Germinal center (tissue), 1 donor: ENCODE data around the gene NOC3L.
"Not testable (repeated sequence)": the region's sequence is repeated elsewhere in the genome, so short reads cannot be mapped to it uniquely, and the experiment has no call there.

Source experiments
- DNase-seq: peaks from one replicate; pipeline ENCODE4 v3.0.0; 2012; ENCODE audit warnings: mixed read lengths, low spot score

Gene NOC3L

GRCh38 chr10:94361171-94361794 is 1.5 kb downstream of the NOC3L start:
- DNase-seq = no peak

- no peak for DNase-seq
Observed at GRCh38 chr10:94358480-94358879, 4.3 kb downstream of the NOC3L start.

- DNase-seq = no peak
Observed at GRCh38 chr10:94357193-94357592, 5.5 kb downstream of the NOC3L start.

GRCh38 chr10:94355841-94356240 is 6.9 kb downstream of the NOC3L start:
- no peak for DNase-seq

GRCh38 chr10:94353336-94353735 is 9.4 kb downstream of the NOC3L start:
- DNase-seq = no peak

GRCh38 chr10:94351089-94351488 is 11.7 kb downstream of the NOC3L start:
- DNase-seq = no peak

- not testable (repeated sequence) for DNase-seq
Observed at GRCh38 chr10:94350500-94350899, 12.2 kb downstream of the NOC3L start.

GRCh38 chr10:94349327-94349726 is 13.4 kb downstream of the NOC3L start:
- DNase-seq = no peak

- peak; percentile 29 for DNase-seq
Observed at GRCh38 chr10:94344522-94345122, 18.1 kb downstream of the NOC3L start.

- no peak for DNase-seq
Observed at GRCh38 chr10:94343151-94343550, 19.6 kb downstream of the NOC3L start.

- no peak for DNase-seq
Observed at GRCh38 chr10:94334857-94335256, 27.9 kb downstream of the NOC3L start.

- no peak for DNase-seq
Observed at GRCh38 chr10:94333051-94333450, 29.7 kb downstream of the NOC3L start.

GRCh38 chr10:94328613-94329012 is 34.1 kb downstream of the NOC3L start:
- DNase-seq = no peak

GRCh38 chr10:94327649-94328048 is 35.1 kb downstream of the NOC3L start:
- DNase-seq = no peak

- no peak for DNase-seq
Observed at GRCh38 chr10:94324609-94325233, 38.0 kb downstream of the NOC3L start.

GRCh38 chr10:94320285-94320914 is 42.3 kb downstream of the NOC3L start:
- DNase-seq = peak; percentile 42

GRCh38 chr10:94316560-94316959 is 46.2 kb downstream of the NOC3L start:
- DNase-seq = no peak

GRCh38 chr10:94315975-94316464 is 46.7 kb downstream of the NOC3L start:
- DNase-seq = no peak

- DNase-seq = no peak
Observed at GRCh38 chr10:94315024-94315451, 47.7 kb downstream of the NOC3L start.

GRCh38 chr10:94310369-94310768 is 52.4 kb downstream of the NOC3L start:
- DNase-seq = no peak

- no peak for DNase-seq
Observed at GRCh38 chr10:94308866-94309265, 53.9 kb downstream of the NOC3L start.

- DNase-seq = no peak
Observed at GRCh38 chr10:94307046-94307615, 55.6 kb downstream of the NOC3L start.

- DNase-seq = no peak
Observed at GRCh38 chr10:94303929-94304328, 58.8 kb downstream of the NOC3L start.
